Measurements from ENCODE around the gene PVALEF.

DNA sequence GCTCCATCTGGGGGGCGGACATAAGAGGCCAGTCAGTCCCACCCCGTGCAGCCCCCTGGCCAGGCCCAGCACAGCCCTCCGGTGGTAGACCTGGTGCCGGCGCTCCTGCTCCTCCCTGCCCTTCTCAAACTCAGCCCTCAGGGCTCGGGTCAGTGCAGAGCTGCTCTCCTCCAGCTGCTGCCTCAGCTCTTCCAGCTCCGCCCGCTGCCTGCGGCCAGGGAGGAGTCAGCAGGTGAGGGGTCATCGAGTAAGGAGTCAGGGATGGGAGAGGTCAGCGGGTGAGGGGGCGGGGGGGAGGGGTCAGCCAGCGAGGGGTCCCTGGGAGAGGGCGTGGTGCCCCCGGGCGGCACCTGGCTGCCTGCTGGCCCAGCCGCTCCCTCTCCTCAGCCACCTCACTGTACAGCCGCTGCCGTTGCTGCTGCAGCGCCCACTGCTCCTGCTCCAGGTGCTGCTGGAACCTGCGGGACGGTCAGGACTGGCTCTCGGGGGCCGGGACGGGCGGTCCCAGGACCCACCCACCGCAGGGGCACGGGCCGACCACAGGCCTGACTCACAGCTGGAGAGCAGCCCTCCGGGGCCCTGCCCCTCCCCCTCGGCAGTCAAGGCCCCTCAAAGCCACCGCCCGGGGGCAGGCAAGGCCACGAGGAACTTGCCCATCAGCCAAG lies 27.2 kb downstream of the PVALEF start:
- TF ChIP-seq, protein P1, sequence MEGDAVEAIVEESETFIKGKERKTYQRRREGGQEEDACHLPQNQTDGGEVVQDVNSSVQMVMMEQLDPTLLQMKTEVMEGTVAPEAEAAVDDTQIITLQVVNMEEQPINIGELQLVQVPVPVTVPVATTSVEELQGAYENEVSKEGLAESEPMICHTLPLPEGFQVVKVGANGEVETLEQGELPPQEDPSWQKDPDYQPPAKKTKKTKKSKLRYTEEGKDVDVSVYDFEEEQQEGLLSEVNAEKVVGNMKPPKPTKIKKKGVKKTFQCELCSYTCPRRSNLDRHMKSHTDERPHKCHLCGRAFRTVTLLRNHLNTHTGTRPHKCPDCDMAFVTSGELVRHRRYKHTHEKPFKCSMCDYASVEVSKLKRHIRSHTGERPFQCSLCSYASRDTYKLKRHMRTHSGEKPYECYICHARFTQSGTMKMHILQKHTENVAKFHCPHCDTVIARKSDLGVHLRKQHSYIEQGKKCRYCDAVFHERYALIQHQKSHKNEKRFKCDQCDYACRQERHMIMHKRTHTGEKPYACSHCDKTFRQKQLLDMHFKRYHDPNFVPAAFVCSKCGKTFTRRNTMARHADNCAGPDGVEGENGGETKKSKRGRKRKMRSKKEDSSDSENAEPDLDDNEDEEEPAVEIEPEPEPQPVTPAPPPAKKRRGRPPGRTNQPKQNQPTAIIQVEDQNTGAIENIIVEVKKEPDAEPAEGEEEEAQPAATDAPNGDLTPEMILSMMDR (IDR thresholded peaks at IDR 0.05): no peak
- TF ChIP-seq ZFX (IDR thresholded peaks at IDR 0.05; ENCODE audit: borderline replicate concordance): no peak
